Thyroid gland (tissue), 4 donors: ENCODE measurements around the gene CES5A. TPM values are rescaled to one million over a fixed set of nuclear protein-coding genes. Genes with fewer than 3 reads are reported as not detected.
"Not testable (repeated sequence)": the region's sequence is repeated elsewhere in the genome, so short reads cannot be mapped to it uniquely, and the experiment has no call there.

Source experiments
- DNase-seq, 2 donors: peaks; one replicate each; pipeline ENCODE4 v3.0.0-alpha.2; 2019
- H3K27ac ChIP-seq, 3 donors: fragments of 200-600 bp; sonication (generic); 1 replicate in 2 of 3; 2 replicates in 1 of 3; pipeline ENCODE4 v1.5.1; 2016 to 2019; ENCODE audit warnings: mild to moderate bottlenecking in 1 of 3, moderate library complexity in 1 of 3
- H3K27me3 ChIP-seq: fragments of 200-600 bp; sonication (generic); one replicate; pipeline ENCODE4 v1.5.1; 2019
- H3K36me3 ChIP-seq, 2 donors: fragments of 200-600 bp; sonication (generic); one replicate each; pipeline ENCODE4 v1.5.1; 2016 to 2019
- H3K4me1 ChIP-seq, 2 donors: fragments of 200-600 bp; sonication (generic); one replicate each; pipeline ENCODE4 v1.5.1; 2017 to 2019
- H3K4me3 ChIP-seq, 3 donors: fragments of 200-600 bp; sonication (generic); replicated peaks in 1 of 3; 1 replicate in 2 of 3; 2 replicates in 1 of 3; pipeline ENCODE4 v1.5.1; 2016; ENCODE audit warnings: mild to moderate bottlenecking in 1 of 3
- H3K9me3 ChIP-seq: fragments of 200-600 bp; sonication (generic); one replicate; pipeline ENCODE4 v1.5.1; 2017
- POLR2A ChIP-seq, 2 donors: fragments of 450-650 bp; IDR thresholded peaks; one replicate each; pipeline ENCODE4 v1.6.1; 2017; ENCODE audit warnings: antibody characterized with exemption in 2 of 2, mild to moderate bottlenecking in 2 of 2, moderate library complexity in 1 of 2
- WGBS, 2 donors: methylation state at CpG; one replicate each; pipeline ENCODE4 v1.1.5; 2017; 5-methylcytosine and 5-hydroxymethylcytosine counted together
- intact Hi-C: fragments of 100-400 bp; cut with DNase I; formaldehyde crosslinking; loops from one replicate; pipeline ENCODE4 v1.15.1; 2023
- total RNA-seq, 4 donors: library from RNA; depleted of rRNA; stranded (reverse); fragments of >200 nt; gene quantifications; one replicate each; pipeline ENCODE4 v1.2.3, GENCODE V29; 2016
- TF ChIP-seq, protein P1 (sequence below), 6 experiments: fragments of 200-600 bp in 3 of 6; fragments of 450-650 bp in 3 of 6; sonication (generic) in 3 of 6; IDR thresholded peaks; one replicate each; pipeline ENCODE4 v1.5.1; 2016 to 2019; ENCODE audit warnings: antibody characterized with exemption in 6 of 6, mild to moderate bottlenecking in 2 of 6, inconsistent platforms in 1 of 6, moderate library complexity in 1 of 6

The CES5A gene
- total RNA-seq, 4 donors from 2014 or later = not detected

DNA sequence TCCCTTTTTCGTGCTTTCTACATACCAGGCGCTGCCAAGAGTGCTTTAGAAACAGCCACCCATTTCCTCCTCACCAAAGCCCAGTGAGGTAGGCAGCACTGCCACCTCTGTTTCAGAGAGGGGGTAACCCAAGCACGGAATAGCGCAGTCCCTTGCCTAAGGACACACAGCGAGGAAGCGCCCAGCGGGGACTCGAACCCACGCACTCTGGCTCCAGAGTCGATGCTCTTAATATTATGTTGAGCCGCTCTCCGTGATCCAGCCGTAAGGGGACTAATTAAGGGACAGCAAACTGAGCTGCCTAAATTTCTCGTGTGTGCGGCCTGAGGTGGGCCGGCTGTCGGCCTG lies 42.8 kb downstream of the CES5A start:
- no peak for DNase-seq
- Histone ChIP-seq H3K4me1 (no peaks in the 10 kb centered on the region), H3K4me3 (no peak overlapping the region), H3K9me3 (no peaks in the 10 kb centered on the region), H3K27ac (no peak overlapping the region), H3K36me3 (no peaks in the 10 kb centered on the region), H3K27me3 (no peaks in the 10 kb centered on the region)
- intact Hi-C loops = no loop called here
- TF ChIP-seq, protein P1, sequence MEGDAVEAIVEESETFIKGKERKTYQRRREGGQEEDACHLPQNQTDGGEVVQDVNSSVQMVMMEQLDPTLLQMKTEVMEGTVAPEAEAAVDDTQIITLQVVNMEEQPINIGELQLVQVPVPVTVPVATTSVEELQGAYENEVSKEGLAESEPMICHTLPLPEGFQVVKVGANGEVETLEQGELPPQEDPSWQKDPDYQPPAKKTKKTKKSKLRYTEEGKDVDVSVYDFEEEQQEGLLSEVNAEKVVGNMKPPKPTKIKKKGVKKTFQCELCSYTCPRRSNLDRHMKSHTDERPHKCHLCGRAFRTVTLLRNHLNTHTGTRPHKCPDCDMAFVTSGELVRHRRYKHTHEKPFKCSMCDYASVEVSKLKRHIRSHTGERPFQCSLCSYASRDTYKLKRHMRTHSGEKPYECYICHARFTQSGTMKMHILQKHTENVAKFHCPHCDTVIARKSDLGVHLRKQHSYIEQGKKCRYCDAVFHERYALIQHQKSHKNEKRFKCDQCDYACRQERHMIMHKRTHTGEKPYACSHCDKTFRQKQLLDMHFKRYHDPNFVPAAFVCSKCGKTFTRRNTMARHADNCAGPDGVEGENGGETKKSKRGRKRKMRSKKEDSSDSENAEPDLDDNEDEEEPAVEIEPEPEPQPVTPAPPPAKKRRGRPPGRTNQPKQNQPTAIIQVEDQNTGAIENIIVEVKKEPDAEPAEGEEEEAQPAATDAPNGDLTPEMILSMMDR (IDR thresholded peaks at IDR 0.05) = no peak
- no peak for TF ChIP-seq POLR2A (IDR thresholded peaks at IDR 0.05)
- 88 to 92% methylated on average over 16 to 17 of the region's 17 CpGs for WGBS, 2 donors

DNA sequence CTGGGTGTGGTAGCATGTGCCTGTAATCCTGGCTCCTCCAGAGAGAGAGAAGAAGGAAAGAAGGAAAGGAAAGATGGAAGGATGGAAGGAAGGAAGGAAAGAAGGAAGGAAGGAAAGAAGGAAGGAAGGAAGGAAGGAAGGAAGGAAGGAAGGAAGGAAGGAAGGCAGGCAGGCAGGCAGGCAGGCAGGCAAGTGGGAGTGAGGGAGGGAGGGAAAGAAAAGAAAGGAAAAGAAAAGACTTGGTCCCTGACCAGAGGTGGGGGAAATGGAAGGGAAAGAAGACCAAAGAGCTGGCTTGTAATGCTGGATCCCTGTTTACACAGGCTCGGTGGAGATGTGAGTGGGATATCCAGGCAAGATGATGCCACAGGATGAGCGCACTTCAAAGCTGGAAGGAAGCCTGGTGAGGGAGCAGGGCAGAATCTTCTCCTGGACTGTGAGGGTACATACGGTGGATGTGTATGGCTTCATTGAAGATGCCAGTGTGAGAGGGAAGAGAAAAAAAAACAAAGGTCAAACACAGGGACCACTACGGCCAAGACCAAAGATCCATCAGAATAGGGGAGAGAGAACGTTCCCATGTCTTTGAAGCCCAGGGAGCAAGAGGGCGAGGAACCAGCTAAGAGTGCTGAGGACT lies 44.4 kb downstream of the CES5A start:
- intact Hi-C loops = no loop called here
- Histone ChIP-seq H3K36me3 (no peaks in the 10 kb centered on the region), H3K27ac (no peak overlapping the region), H3K9me3 (no peaks in the 10 kb centered on the region), H3K27me3 (no peaks in the 10 kb centered on the region), H3K4me1 (no peaks in the 10 kb centered on the region), H3K4me3 (no peak overlapping the region)
- 69 to 77% methylated on average over 6 of the region's 6 CpGs for WGBS, 2 donors
- TF ChIP-seq, protein P1 (IDR thresholded peaks at IDR 0.05) = no peak
- no peak for TF ChIP-seq POLR2A (IDR thresholded peaks at IDR 0.05)
- no peak for DNase-seq

DNA sequence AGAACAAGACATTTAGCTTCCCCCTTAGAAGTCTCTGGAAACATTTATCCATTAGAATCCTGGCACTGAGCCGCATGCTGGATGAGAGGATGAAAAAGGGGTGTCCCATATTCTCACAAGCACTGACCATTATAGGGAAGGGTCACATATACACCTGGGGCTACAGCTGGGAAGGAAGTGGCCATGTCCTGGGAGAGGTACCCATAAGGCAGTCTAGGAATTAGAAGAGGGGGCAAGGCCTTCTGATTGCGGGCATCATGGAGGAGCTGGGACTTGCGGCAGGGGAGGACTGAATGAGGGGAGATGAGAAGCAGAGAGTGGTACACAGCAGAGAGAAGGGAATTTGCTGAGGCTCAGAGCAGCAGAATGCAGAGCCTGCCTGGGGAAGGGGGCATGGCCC lies 45.9 kb downstream of the CES5A start:
- intact Hi-C loops, H3K36me3 ChIP-seq, DNase-seq, H3K9me3 ChIP-seq, H3K27me3 ChIP-seq, H3K4me1 ChIP-seq, H3K27ac ChIP-seq, H3K4me3 ChIP-seq: not testable (repeated sequence)
- 91% methylated on average over 3 of the region's 3 CpGs for WGBS, 2 donors

DNA sequence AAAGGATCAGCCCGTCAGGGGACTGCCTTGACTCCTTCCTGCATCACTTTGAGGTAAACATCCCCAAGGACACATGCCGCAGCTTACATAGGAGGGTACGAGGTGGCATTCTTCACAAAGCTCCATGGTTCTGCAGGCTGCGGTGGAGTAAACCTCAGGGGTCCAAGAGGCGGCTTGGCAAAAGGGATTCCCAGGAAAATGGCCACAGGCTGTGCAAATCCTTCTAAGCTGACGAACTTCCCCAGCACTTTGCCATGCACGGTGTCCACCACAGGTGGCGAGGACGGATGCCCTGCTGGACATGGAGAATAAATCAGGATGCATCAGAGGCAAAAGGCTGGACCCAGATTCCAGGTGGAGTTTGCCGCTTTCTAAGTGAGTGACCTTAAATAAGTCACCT lies 46.5 kb downstream of the CES5A start:
- no peaks in the 10 kb centered on the region for H3K4me1 ChIP-seq
- 72 to 76% methylated on average over 10 of the region's 10 CpGs for WGBS, 2 donors
- H3K27me3 ChIP-seq = no peaks in the 10 kb centered on the region
- no peak for TF ChIP-seq POLR2A (IDR thresholded peaks at IDR 0.05)
- TF ChIP-seq, protein P1 (IDR thresholded peaks at IDR 0.05) = no peak
- intact Hi-C loops = no loop called here
- no peak for DNase-seq
- H3K27ac ChIP-seq = no peak overlapping the region
- no peak overlapping the region for H3K4me3 ChIP-seq
- H3K36me3 ChIP-seq = no peaks in the 10 kb centered on the region
- H3K9me3 ChIP-seq = no peaks in the 10 kb centered on the region

DNA sequence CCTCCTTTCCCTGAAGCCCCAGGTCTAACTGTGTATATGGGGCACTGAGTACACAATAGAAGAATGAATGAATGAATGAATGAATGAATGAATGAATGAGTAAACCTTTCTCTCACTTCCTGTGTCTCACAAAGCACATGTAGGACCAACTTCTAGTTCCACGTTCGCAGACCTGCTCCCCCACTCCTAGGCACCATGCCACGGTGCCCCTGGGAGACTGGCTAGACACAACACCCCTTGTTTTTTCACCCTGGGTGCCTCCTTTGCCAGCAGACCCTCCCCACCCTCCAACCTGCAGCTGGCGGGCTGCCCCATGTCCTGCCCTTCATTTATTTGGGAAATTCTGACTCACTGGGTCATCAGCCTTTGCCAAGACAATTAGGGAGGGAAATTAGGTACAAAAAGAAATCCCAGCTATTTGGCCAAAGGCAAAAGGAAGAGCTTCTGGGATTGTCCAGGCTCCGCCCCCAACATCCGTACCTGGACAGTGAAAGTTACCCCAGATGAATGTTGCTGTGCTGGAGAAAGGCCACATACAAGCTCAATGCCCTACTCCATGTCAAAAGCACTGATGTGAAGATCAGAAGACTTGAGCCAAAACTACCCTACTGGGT lies 50.0 kb downstream of the CES5A start:
- H3K27me3 ChIP-seq = no peaks in the 10 kb centered on the region
- TF ChIP-seq POLR2A (IDR thresholded peaks at IDR 0.05) = no peak
- WGBS, 2 donors = 76 to 88% methylated on average over 6 of the region's 6 CpGs
- no peaks in the 10 kb centered on the region for H3K9me3 ChIP-seq
- intact Hi-C loops = no loop called here
- no peak overlapping the region for H3K4me3 ChIP-seq
- DNase-seq = no peak
- no peak overlapping the region for H3K27ac ChIP-seq
- no peaks in the 10 kb centered on the region for H3K4me1 ChIP-seq
- no peaks in the 10 kb centered on the region for H3K36me3 ChIP-seq

DNA sequence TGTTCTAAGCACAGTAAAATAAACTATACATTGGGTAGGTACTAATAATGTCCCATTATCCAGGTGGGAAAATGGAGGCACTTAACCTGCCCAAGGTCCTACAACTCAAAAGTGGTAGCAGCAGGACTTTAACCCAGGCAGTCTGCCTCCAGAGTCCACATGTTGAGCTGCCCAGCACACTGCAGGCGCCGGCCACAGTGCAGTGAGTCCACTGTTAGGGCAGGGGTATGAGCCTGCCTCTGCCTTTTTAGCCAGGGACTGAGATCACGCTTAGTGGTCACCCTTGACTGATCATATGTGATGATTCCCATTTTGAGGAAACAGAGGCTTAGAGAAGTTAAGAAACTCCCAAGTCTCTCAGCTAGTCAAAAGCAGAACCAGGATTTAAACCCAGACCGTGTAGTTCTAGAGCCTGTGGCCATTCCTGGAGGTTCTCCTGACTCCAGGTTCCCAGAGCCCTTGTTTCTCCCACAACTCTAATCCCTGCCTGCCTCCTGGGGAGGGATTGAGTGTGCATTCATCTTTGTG lies 50.6 kb downstream of the CES5A start:
- no peaks in the 10 kb centered on the region for H3K4me1 ChIP-seq
- WGBS, 2 donors = 62 to 64% methylated on average over 4 of the region's 4 CpGs
- no peak overlapping the region for H3K4me3 ChIP-seq
- no peak for DNase-seq
- H3K27ac ChIP-seq = no peak overlapping the region
- H3K36me3 ChIP-seq = no peaks in the 10 kb centered on the region
- intact Hi-C loops = no loop called here
- H3K9me3 ChIP-seq = no peaks in the 10 kb centered on the region
- TF ChIP-seq POLR2A (IDR thresholded peaks at IDR 0.05) = no peak
- TF ChIP-seq, protein P1 (IDR thresholded peaks at IDR 0.05) = no peak
- no peaks in the 10 kb centered on the region for H3K27me3 ChIP-seq
